Islet of Langerhans (tissue), 1 donor: ENCODE results near the gene COL6A3.

Source experiments
- FAIRE-seq: peaks from one replicate; lab custom pipeline; 2011; peaks lifted over from hg19 to GRCh38; lab: Jason Lieb, UNC

Gene COL6A3, protein sequence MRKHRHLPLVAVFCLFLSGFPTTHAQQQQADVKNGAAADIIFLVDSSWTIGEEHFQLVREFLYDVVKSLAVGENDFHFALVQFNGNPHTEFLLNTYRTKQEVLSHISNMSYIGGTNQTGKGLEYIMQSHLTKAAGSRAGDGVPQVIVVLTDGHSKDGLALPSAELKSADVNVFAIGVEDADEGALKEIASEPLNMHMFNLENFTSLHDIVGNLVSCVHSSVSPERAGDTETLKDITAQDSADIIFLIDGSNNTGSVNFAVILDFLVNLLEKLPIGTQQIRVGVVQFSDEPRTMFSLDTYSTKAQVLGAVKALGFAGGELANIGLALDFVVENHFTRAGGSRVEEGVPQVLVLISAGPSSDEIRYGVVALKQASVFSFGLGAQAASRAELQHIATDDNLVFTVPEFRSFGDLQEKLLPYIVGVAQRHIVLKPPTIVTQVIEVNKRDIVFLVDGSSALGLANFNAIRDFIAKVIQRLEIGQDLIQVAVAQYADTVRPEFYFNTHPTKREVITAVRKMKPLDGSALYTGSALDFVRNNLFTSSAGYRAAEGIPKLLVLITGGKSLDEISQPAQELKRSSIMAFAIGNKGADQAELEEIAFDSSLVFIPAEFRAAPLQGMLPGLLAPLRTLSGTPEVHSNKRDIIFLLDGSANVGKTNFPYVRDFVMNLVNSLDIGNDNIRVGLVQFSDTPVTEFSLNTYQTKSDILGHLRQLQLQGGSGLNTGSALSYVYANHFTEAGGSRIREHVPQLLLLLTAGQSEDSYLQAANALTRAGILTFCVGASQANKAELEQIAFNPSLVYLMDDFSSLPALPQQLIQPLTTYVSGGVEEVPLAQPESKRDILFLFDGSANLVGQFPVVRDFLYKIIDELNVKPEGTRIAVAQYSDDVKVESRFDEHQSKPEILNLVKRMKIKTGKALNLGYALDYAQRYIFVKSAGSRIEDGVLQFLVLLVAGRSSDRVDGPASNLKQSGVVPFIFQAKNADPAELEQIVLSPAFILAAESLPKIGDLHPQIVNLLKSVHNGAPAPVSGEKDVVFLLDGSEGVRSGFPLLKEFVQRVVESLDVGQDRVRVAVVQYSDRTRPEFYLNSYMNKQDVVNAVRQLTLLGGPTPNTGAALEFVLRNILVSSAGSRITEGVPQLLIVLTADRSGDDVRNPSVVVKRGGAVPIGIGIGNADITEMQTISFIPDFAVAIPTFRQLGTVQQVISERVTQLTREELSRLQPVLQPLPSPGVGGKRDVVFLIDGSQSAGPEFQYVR (N-terminal part only)

DNA sequence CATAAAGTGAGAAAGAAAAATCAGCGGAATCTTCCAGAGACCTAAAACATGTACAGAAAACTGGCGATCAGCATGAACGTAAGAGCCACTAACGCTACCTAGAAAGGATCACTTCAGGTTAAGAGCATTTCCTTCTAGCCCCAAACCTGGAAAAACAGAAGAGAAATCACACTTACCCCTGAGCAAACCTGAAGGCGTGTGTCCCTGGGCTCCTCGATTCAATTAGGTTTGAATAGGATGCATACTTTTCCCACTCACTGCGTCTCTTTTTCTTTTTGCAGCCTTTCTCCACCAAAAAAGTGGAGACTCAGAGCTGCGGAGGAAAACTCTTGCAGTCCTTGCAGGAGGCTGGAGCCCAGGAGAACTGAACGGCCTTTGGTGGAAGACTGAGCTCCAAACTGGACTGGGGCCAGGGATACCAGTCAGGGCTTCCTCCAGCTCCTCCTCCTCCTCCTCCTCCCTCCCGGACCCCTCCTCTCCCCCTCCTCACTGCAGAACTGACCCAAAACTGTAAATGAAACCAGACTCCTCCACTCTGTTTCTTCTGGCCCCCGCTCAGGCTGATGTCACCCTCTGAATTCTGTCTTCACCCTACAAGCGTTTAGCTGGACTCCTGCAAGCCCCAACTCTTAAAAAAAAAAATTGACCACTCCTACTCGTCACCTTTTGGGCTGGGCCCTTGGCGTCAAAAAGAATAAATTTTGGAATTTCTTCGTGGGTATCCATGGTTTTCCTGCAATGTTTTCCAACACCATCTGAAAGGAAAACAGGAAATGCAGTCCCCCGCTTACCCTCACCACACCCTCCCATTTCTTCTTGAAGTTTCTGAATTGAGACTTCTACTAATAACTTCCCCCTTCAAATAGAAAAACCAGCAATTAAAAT is at the start of gene COL6A3:
COL6A3 (minus strand) TSS at position 388 of the 885 bp plus-strand sequence. CDS start 17,347 bp downstream, outside the sequence.
- FAIRE-seq, result no peak

GRCh38 chr2:237459741-237460174 is 45.8 kb upstream of the COL6A3 start:
- no peak for FAIRE-seq

DNA sequence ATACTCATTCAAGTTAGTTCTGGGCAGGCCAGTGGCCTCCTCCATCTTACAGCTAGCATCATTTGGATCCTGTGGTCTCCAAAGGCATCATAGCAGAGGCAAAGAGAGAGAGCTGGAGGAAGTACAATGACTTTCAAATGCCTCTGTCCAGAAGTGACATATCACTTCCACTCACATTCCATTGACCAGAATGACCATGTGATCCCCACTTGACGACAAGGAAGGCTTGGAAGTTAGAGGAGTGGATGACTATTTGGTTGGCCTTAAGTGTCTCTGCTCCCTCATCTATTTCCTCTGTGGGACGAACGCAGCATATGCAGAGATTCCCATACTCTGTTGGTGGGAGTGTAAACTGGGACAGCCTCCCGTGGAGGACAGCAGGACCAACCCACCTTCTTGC is 45.3 kb upstream of the COL6A3 start:
- no peak for FAIRE-seq

GRCh38 chr2:237458519-237458918 is 44.6 kb upstream of the COL6A3 start:
- FAIRE-seq, result no peak

DNA sequence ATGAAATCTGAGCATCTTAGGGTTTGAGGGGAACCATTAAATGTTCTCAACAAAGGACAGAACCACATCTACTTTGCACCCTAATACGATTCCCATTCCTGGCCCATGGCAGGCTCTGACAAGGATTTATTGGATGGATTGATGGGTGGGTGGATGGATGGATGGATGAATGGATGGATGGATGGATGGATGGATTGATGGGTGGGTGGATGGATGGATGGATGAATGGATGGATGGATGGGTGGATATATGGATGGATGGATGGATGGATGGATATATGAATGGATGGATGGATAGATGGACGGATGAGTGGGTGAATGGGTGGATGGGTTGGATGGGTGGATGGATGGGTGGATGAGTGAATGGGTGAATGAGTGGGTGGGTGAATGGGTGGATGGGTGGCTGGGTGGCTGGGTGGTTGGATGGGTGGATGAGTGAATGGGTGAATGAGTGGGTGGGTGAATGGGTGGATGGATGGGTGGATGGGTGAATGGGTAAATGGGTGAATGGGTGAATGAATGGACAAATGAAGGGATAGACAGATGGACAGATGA is 43.5 kb upstream of the COL6A3 start:
- FAIRE-seq, result no peak

DNA sequence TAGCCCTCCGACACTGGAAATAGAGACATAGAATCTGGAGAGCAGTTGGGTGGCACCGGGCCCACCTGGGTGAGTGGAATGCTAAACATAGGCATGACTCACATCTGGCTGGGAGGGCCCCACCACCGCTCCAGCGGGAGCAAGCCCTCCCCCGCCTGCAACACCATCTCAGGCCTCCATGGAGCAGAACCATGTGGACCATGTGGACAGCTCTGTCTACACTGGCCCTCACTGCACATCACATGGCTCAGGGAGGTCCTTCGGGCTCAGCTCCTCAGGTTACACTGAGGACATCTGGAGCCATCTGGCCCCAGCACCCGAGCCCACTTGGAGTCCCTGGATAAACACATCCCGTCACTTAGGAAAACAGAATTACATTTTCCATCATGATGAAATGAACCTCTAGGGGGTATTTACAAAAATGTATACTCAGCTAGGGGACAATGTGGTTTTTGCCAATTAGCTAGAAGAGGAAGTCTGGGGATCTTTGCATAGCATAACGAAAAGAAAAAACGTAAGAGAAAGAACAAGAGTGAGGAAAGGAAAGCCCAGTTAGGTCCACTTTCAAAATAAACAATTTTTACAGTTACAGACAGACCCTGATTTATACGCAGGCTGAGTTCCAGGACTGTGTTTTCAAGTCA is 42.4 kb upstream of the COL6A3 start:
- no peak for FAIRE-seq

- no peak for FAIRE-seq
Observed at GRCh38 chr2:237455764-237456163, 41.8 kb upstream of the COL6A3 start.

- FAIRE-seq, result no peak
Observed at GRCh38 chr2:237453671-237454070, 39.7 kb upstream of the COL6A3 start.

DNA sequence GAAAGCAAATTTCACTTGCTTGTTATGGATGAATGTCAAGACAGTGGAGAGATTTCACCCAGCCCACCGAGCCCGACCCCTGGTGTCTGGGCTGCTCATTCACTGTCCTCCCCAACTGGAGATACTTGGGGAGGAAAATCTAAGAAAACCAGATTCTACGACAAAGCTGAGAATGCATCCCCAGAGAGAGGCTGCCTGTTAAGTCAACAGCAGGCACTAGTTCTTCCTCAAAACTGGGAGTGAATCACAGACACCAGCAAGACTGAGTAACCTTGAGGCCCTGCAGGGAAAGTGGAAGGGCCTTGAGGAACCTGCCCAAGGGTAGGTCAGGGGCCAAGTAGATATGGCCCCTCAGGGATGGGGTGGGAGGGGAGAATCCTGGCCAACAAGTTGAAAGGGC is 38.9 kb upstream of the COL6A3 start:
- no peak for FAIRE-seq

- no peak for FAIRE-seq
Observed at GRCh38 chr2:237451643-237452469, 37.9 kb upstream of the COL6A3 start.

- no peak for FAIRE-seq
Observed at GRCh38 chr2:237450583-237450982, 36.6 kb upstream of the COL6A3 start.

GRCh38 chr2:237450108-237450507 is 36.1 kb upstream of the COL6A3 start:
- no peak for FAIRE-seq

DNA sequence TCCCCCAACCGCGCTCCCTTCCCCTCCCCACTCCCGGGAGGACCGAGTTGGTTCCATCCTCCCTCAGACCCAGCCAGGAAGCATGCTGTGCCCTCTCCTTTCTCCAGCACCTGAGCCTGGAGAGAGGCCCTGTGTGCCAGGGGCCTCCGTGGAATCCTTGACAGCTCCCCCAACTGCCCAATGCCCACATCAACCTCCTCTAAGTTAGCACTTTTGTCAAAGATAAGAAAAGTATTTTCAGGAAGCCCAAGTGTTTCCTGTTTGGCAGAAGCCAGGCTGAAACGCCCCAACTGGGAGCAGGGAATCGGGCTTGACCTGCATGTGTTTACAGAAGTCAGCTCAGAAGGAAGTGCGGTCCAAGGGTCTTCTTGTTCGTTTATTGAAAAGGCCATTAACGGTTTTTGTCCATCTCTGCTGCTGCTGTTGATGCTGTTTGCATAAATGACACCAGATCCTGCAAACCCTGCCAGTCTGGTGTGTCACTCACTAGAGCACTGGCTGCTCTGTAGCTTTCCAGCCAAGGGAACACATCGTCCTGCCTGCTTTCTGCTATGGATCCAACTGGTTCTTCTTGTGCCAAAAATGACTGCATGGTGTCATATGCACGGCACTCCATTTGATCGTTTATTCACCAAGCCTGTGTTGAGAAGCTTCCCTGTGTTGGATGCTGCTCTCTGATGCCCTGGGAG is 35.4 kb upstream of the COL6A3 start:
- FAIRE-seq, result no peak

DNA sequence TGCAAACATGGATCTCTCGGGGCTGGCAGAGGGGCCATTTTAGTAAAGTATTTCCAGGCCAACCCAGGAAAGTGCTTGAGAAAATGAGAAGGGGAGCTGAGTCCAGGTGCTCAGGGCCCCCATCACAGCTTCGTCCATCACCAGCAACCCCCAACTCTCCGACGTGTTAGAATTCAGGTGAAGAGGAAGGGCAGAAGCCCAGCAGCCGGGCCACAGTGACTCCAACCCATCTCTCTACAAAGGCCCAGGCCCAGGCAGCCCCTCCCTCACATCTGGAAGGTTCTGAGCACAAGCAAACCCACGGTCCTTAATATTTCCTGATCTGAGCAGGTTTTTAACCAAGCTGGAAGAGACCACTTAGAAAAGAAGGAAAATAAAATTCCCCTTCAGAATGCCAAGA is 34.7 kb upstream of the COL6A3 start:
- no peak for FAIRE-seq

GRCh38 chr2:237448171-237448570 is 34.2 kb upstream of the COL6A3 start:
- FAIRE-seq, result no peak

GRCh38 chr2:237447496-237447895 is 33.5 kb upstream of the COL6A3 start:
- FAIRE-seq, result no peak

- FAIRE-seq, result no peak
Observed at GRCh38 chr2:237446338-237446665, 32.3 kb upstream of the COL6A3 start.

- no peak for FAIRE-seq
Observed at GRCh38 chr2:237445611-237446337, 31.8 kb upstream of the COL6A3 start.

DNA sequence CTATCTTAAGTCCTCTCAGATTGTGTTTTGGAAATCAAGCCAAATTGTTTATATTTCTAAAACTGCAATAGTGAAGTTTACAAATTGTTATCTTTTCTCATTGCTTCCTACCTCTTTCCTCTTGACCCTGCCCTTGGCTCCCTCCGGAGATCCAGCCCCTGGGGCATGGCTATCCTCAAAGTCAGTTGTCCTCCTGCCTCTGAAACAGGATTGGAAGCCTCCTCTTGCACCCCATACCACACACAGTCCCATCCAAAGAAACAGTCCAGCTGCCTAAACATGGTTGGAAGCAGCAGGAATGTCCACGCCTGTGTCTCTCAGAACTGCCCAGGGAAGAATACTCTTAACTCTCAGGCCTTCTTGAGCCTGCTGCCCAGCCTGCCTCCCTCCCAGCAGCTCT is 30.1 kb upstream of the COL6A3 start:
- FAIRE-seq, result no peak
